A673 (cell line): ENCODE results near the gene TSEN2.

Source experiments
- EZH2 ChIP-seq: fragments of 200-600 bp; sonication (generic); IDR thresholded peaks from 2 replicates; pipeline ENCODE4 v1.6.1; 2017; ENCODE audit warnings: borderline replicate concordance, low read depth, mild to moderate bottlenecking, mixed read lengths, antibody characterized with exemption, low read length; ENCODE audit not compliant: poor library complexity, severe bottlenecking
- TF ChIP-seq, protein P1 (sequence below): fragments of 300-800, 200-600 bp; sonication (generic); conservative IDR thresholded peaks from 2 replicates; pipeline ENCODE4 v1.5.1; 2017; ENCODE audit warnings: low read depth, mild to moderate bottlenecking, antibody characterized with exemption, low read length, moderate library complexity, mixed read lengths

DNA sequence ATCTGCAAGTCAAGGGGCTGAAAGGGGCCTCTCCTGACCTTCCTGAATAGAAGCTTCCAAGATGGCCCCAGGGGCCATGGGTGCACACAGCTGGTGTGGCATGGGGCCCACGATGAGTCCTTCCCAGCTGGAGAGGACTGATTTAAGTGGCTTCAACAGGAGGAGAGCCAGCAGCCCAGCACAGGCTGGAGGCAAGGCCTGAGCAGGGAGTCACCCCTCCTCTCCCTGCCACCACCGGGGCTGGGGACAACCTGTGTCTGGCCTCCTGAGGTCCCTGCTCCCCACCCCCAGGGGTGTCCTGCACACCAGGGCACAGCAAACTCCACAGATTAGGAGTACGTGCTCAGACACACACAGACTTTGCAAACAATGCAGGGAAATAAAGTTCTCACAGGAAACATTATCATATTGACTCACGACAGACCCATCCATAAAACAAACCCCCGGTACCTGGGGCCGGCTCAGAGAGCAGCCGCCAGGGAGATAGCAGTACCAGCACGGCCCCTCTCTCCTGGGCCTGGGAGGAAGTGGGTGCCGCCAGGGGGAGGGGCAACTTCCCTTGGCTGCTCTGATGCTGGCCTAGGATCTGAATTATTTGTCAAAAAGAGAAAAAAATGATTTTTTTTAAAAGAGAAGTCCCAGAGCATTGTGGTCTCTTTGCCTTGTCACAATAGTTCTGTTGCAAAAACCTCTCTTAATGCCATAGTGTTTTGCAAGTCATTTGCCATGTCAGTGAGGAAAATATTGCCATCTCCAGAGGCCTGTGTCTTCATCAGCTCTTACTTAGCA, 21.9 kb upstream of the TSEN2 start:
- TF ChIP-seq, protein P1, sequence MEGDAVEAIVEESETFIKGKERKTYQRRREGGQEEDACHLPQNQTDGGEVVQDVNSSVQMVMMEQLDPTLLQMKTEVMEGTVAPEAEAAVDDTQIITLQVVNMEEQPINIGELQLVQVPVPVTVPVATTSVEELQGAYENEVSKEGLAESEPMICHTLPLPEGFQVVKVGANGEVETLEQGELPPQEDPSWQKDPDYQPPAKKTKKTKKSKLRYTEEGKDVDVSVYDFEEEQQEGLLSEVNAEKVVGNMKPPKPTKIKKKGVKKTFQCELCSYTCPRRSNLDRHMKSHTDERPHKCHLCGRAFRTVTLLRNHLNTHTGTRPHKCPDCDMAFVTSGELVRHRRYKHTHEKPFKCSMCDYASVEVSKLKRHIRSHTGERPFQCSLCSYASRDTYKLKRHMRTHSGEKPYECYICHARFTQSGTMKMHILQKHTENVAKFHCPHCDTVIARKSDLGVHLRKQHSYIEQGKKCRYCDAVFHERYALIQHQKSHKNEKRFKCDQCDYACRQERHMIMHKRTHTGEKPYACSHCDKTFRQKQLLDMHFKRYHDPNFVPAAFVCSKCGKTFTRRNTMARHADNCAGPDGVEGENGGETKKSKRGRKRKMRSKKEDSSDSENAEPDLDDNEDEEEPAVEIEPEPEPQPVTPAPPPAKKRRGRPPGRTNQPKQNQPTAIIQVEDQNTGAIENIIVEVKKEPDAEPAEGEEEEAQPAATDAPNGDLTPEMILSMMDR, result no peak
- TF ChIP-seq EZH2, result no peak
